IMR-90 (cell line): ENCODE measurements around the gene PPP6R1. TPM values are rescaled to one million over a fixed set of nuclear protein-coding genes. Genes with fewer than 3 reads are reported as not detected.

ENCODE experiments used
- ATAC-seq: fragments of 200-7000 bp; cut with Tn5 transposase; 2 replicates; pipeline ENCODE4 v1.9.1; 2020; ENCODE audit warnings: low read depth, mild to moderate bottlenecking, moderate library complexity
- BruUV-seq: library from RNA; stranded (reverse); fragments of 400-500 nt; replicated peaks from 2 replicates; lab custom pipeline; 2021; lab: Mats Ljungman, UMichigan
- CTCF ChIA-PET: fragments of 300-600 bp; formaldehyde crosslinking; extraction: SDS; loops from one replicate; lab custom pipeline; 2021; ENCODE audit warnings: antibody characterized with exemption; lab: Yijun Ruan, JAX
- POLR2A ChIA-PET: fragments of 300-600 bp; sonication (Branson Sonifier 250); formaldehyde crosslinking; loops from one replicate; lab custom pipeline; 2022; ENCODE audit warnings: antibody characterized with exemption; ENCODE audit not compliant: unreplicated experiment; lab: Charles Lee
- DNase-seq: peaks from one replicate; pipeline ENCODE4 v3.0.0; 2013
- H2AFZ ChIP-seq: replicated peaks from 2 replicates; pipeline ENCODE3; 2013; ENCODE audit warnings: low read length, mild to moderate bottlenecking; ENCODE audit not compliant: poor library complexity
- H2AK5ac ChIP-seq: 2 replicates; pipeline ENCODE4 v1.6.1; 2013; ENCODE audit warnings: low read depth, low read length, inconsistent platforms
- H2AK9ac ChIP-seq: replicated peaks from 2 replicates; pipeline ENCODE3; 2013; ENCODE audit warnings: mild to moderate bottlenecking, low read depth, low read length, moderate library complexity; ENCODE audit not compliant: poor library complexity
- H2BK120ac ChIP-seq: 2 replicates; pipeline ENCODE4 v1.6.1; 2013; ENCODE audit warnings: low read depth, low read length, inconsistent platforms
- H2BK15ac ChIP-seq: 3 replicates; pipeline ENCODE4 v1.6.1; 2013; ENCODE audit warnings: low read depth, low read length, inconsistent platforms
- H2BK20ac ChIP-seq: 2 replicates; pipeline ENCODE4 v1.6.1; 2013; ENCODE audit warnings: low read depth, mild to moderate bottlenecking, inconsistent platforms, low read length, moderate library complexity
- H2BK5ac ChIP-seq: 2 replicates; pipeline ENCODE4 v1.6.1; 2013; ENCODE audit warnings: mild to moderate bottlenecking, low read depth, low read length, inconsistent platforms; ENCODE audit not compliant: poor library complexity, severe bottlenecking
- H3K14ac ChIP-seq: replicated peaks from 2 replicates; pipeline ENCODE4 v1.6.1; 2013; ENCODE audit warnings: low read depth, low read length, inconsistent platforms
- H3K18ac ChIP-seq: 2 replicates; pipeline ENCODE4 v1.6.1; 2013; ENCODE audit warnings: low read depth, low read length, control low read depth
- H3K23ac ChIP-seq: 2 replicates; pipeline ENCODE4 v1.6.1; 2013; ENCODE audit warnings: low read depth, low read length, inconsistent platforms
- H3K27ac ChIP-seq: 2 replicates; pipeline ENCODE4 v1.5.1; 2013; ENCODE audit warnings: mild to moderate bottlenecking, control low read depth, low read length; ENCODE audit not compliant: insufficient read depth
- H3K27me3 ChIP-seq: 2 replicates; pipeline ENCODE4 v1.6.1; 2013; ENCODE audit warnings: low read length; ENCODE audit not compliant: control insufficient read depth, insufficient read depth
- H3K36me3 ChIP-seq: 2 replicates; pipeline ENCODE4 v1.6.1; 2013; ENCODE audit warnings: low read length, mixed read lengths; ENCODE audit not compliant: control insufficient read depth, insufficient read depth
- H3K4ac ChIP-seq: 2 replicates; pipeline ENCODE4 v1.6.1; 2013; ENCODE audit warnings: low read depth, low read length, inconsistent platforms
- H3K4me1 ChIP-seq: 2 replicates; pipeline ENCODE4 v1.6.1; 2013; ENCODE audit warnings: low read length, mixed read lengths; ENCODE audit not compliant: control insufficient read depth, insufficient read depth
- H3K4me2 ChIP-seq: 2 replicates; pipeline ENCODE4 v1.6.1; 2013; ENCODE audit warnings: low read depth, mild to moderate bottlenecking, control low read depth, low read length, moderate library complexity
- H3K4me3 ChIP-seq: 2 replicates; pipeline ENCODE4 v1.5.1; 2013; ENCODE audit warnings: low read depth, mild to moderate bottlenecking, control low read depth, low read length, moderate library complexity; ENCODE audit not compliant: insufficient read depth
- H3K56ac ChIP-seq: 2 replicates; pipeline ENCODE4 v1.6.1; 2013; ENCODE audit warnings: low read length, inconsistent platforms; ENCODE audit not compliant: insufficient read depth; ENCODE audit errors: extremely low read depth
- H3K79me1 ChIP-seq, 2 experiments: 2 replicates each; pipeline ENCODE4 v1.6.1; 2013; ENCODE audit warnings: low read length in 2 of 2, inconsistent platforms in 1 of 2, low read depth in 1 of 2
- H3K9ac ChIP-seq: 2 replicates; pipeline ENCODE4 v1.6.1; 2013; ENCODE audit warnings: low read depth, low read length, control low read depth
- H3K9me1 ChIP-seq: 2 replicates; pipeline ENCODE4 v1.6.1; 2013; ENCODE audit warnings: low read length, inconsistent platforms; ENCODE audit not compliant: insufficient read depth
- H3K9me3 ChIP-seq: 2 replicates; pipeline ENCODE4 v1.6.1; 2013; ENCODE audit warnings: low read length; ENCODE audit not compliant: control insufficient read depth, insufficient read depth
- H4K20me1 ChIP-seq: 2 replicates; pipeline ENCODE4 v1.6.1; 2013; ENCODE audit warnings: low read length, inconsistent platforms; ENCODE audit not compliant: insufficient read depth
- H4K5ac ChIP-seq: 2 replicates; pipeline ENCODE4 v1.6.1; 2013; ENCODE audit warnings: mild to moderate bottlenecking, low read depth, low read length, control low read depth
- H4K8ac ChIP-seq, 2 experiments: 2 replicates each; pipeline ENCODE4 v1.6.1; 2013; ENCODE audit warnings: low read depth in 2 of 2, low read length in 2 of 2, control low read depth in 1 of 2, inconsistent platforms in 1 of 2
- H4K91ac ChIP-seq: 2 replicates; pipeline ENCODE4 v1.6.1; 2013; ENCODE audit warnings: low read depth, low read length, inconsistent platforms; ENCODE audit not compliant: insufficient read depth
- CHD1 ChIP-seq: IDR thresholded peaks from 2 replicates; pipeline ENCODE4 v1.6.1; 2012; ENCODE audit warnings: low read depth, low read length, improper control_type of control experiment
- ELK1 ChIP-seq: fragments of 150-350 bp; IDR thresholded peaks from 2 replicates; pipeline ENCODE4 v1.6.1; 2016; ENCODE audit warnings: low read depth, mild to moderate bottlenecking, low read length, moderate library complexity, borderline replicate concordance
- MAZ ChIP-seq: IDR thresholded peaks from 2 replicates; pipeline ENCODE4 v1.6.1; 2012; ENCODE audit warnings: low read depth, mild to moderate bottlenecking, low read length, improper control_type of control experiment, moderate library complexity, borderline replicate concordance
- MXI1 ChIP-seq: IDR thresholded peaks from 2 replicates; pipeline ENCODE4 v1.6.1; 2012; ENCODE audit warnings: low read depth, mild to moderate bottlenecking, low read length, moderate library complexity, borderline replicate concordance
- POLR2A ChIP-seq: IDR thresholded peaks from 2 replicates; pipeline ENCODE4 v1.6.1; 2012; ENCODE audit warnings: mild to moderate bottlenecking, low read depth, low read length
- RFX5 ChIP-seq: IDR thresholded peaks from 2 replicates; pipeline ENCODE4 v1.8.0; 2012; ENCODE audit warnings: low read depth, mild to moderate bottlenecking, low read length, moderate library complexity
- WGBS, 2 experiments: methylation state at CpG; one replicate each; pipeline versions ENCODE4 v1.1.5 to v1.1.7; 2013; ENCODE audit warnings: missing lambda C conversion rate in 2 of 2; ENCODE audit not compliant: insufficient read length in 1 of 2; ENCODE audit errors: extremely low coverage in 2 of 2; 5-methylcytosine and 5-hydroxymethylcytosine counted together
- dilution Hi-C: fragments of 300-500 bp; cut with HindIII; formaldehyde crosslinking; loops from one replicate; pipeline ENCODE4 v1.14.3; 2018; ENCODE audit warnings: low sequenced_read_pairs; ENCODE audit not compliant: unreplicated experiment
- in situ Hi-C: fragments of 300-500 bp; cut with MboI; formaldehyde crosslinking; loops from 3 replicates; pipeline ENCODE4 v1.14.3; 2019; ENCODE audit warnings: low sequenced_read_pairs, inconsistent platforms, mixed read lengths
- intact Hi-C: fragments of 100-400 bp; cut with micrococcal nuclease; formaldehyde crosslinking; loops from 2 replicates; pipeline ENCODE4 v1.10.0; 2022
- polyA plus RNA-seq, 3 experiments: library from polyadenylated mRNA; depleted of rRNA; stranded (reverse); fragments of >200 nt; gene quantifications; 2 replicates each; pipeline ENCODE4 v1.2.3, GENCODE V29; 2012; ENCODE audit warnings: low replicate concordance in 1 of 3
- total RNA-seq: library from RNA; depleted of rRNA; stranded (reverse); fragments of >200 nt; gene quantifications from 2 replicates; pipeline ENCODE4 v1.2.3, GENCODE V29; 2012

The PPP6R1 gene
- total and polyA plus RNA-seq, 2 of the 4 experiments (the other 2 are of a cell fraction) = 19.9 to 50.2 TPM

- Histone ChIP-seq H3K9ac (no peak overlapping the region), H3K56ac (no peak overlapping the region), H3K79me1 (peaks cover 12 to 87% of the 10 kb centered on the region in 2 experiments), H4K20me1 (peaks cover 76% of the 10 kb centered on the region), H3K14ac (no peak overlapping the region), H2BK120ac (no peak overlapping the region), H3K27ac (no peak overlapping the region), H2AFZ (peak overlapping the region; percentile 43), H3K36me3 (peaks cover 26% of the 10 kb centered on the region), H3K9me1 (peaks cover 23% of the 10 kb centered on the region), H3K18ac (no peak overlapping the region), H4K8ac (no peak overlapping the region), H3K4ac (no peak overlapping the region), H3K23ac (no peak overlapping the region), H2AK5ac (no peak overlapping the region), H2BK20ac (no peak overlapping the region), H2BK5ac (no peak overlapping the region), H3K4me3 (no peak overlapping the region), H3K4me2 (no peak overlapping the region), H3K27me3 (no peaks in the 10 kb centered on the region), H4K5ac (no peak overlapping the region), H3K9me3 (no peaks in the 10 kb centered on the region), H2BK15ac (no peak overlapping the region), H3K4me1 (0 out of 2 replicates have a peak, but pooled peaks cover 1% of the 10 kb centered on the region), H2AK9ac (peak overlapping the region; percentile 70), H4K91ac (no peak overlapping the region)
- CTCF ChIA-PET = no interaction called here
- TF ChIP-seq MAZ (no peak), RFX5 (no peak), MXI1 (no peak), CHD1 (no peak), ELK1 (no peak), POLR2A (no peak)
- WGBS, 2 experiments = 94% methylated on average over 3 of the region's 9 CpGs; no CpG with 5 or more reads in 1 of the 2 experiments
- intact Hi-C loops = no loop called here
- ATAC-seq (no peak), DNase-seq (no peak)
- BruUV-seq = no TSS peak
- POLR2A ChIA-PET = no interaction called here
- dilution Hi-C loops = no loop called here
- in situ Hi-C loops = no loop called here
These were observed 10.1 kb downstream of the PPP6R1 start for GRCh38 chr19:55248704-55249103.
